ENCODE data around the gene ST3GAL3.
"Not testable (repeated sequence)": the region's sequence is repeated elsewhere in the genome, so short reads cannot be mapped to it uniquely, and the experiment has no call there.

The ST3GAL3 gene

DNA sequence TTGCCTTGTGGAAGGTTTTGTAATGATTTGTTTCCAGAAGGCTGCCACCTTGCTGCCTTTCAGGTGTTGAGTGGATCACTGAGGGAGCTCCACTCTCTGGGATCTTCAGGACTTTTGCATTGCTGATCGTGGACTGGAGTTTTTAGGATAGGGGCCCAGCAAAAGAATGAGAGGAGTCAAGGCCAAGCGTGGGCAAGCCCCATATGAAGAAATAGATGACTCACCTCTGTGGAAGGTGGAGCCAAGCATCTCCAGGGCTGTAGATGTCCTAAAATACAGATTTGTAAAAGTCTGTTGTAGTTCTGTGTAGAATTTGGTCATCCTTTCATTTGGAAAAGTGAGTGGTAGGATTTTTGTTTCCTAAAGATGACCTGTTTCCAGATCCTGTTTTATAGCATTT, 67.0 kb downstream of the ST3GAL3 start:
- TF ChIP-seq POLR2A (IDR thresholded peaks at IDR 0.05; ENCODE audit: extremely low read depth, insufficient read length): no peak
- TF ChIP-seq, protein P1, sequence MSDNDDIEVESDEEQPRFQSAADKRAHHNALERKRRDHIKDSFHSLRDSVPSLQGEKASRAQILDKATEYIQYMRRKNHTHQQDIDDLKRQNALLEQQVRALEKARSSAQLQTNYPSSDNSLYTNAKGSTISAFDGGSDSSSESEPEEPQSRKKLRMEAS (IDR thresholded peaks at IDR 0.05; ENCODE audit: low read depth, low read length): no peak
- TF ChIP-seq, protein P2, sequence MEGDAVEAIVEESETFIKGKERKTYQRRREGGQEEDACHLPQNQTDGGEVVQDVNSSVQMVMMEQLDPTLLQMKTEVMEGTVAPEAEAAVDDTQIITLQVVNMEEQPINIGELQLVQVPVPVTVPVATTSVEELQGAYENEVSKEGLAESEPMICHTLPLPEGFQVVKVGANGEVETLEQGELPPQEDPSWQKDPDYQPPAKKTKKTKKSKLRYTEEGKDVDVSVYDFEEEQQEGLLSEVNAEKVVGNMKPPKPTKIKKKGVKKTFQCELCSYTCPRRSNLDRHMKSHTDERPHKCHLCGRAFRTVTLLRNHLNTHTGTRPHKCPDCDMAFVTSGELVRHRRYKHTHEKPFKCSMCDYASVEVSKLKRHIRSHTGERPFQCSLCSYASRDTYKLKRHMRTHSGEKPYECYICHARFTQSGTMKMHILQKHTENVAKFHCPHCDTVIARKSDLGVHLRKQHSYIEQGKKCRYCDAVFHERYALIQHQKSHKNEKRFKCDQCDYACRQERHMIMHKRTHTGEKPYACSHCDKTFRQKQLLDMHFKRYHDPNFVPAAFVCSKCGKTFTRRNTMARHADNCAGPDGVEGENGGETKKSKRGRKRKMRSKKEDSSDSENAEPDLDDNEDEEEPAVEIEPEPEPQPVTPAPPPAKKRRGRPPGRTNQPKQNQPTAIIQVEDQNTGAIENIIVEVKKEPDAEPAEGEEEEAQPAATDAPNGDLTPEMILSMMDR (IDR thresholded peaks at IDR 0.05; ENCODE audit: low read depth, low read length): no peak
- TF ChIP-seq MYC (IDR thresholded peaks at IDR 0.05; ENCODE audit: low read depth, low read length): no peak
- peak; percentile 72 for DNase-seq (ENCODE audit: low read depth)
- no peak overlapping the region for H3K4me3 ChIP-seq (ENCODE audit: low read depth, low read length)

DNA sequence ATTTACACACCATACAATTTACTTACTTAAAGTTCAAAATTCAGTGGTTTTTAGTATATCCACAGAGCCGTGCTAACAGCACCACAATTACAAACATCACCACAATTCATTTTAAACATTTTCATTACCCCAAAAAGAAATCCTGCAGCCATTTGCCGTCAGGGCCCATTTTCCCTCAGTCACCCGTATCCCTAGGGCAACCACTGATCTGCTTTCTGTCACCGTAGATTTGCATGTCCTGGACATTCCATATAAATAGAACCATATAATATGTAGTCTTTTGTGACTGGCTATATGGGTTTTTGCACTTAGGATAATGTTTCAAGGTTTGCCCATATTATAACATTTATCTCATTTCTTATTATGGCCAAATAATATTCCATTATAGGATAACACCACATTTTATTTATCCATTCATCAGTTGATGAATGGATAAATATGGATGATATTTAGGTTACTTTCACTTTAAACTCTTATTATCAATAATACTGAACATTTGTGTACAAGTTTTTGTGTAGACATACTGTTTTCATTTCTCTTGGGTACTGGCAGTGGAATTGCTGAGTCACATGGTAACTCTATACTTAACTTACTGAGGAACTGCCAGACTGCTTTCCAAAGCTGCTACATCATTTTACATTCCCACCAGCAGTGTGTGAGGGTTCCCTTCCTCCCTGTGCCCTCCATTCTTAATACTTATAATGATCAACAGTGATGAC, 68.9 kb downstream of the ST3GAL3 start:
- H3K4me3 ChIP-seq (ENCODE audit: low read depth, low read length): no peak overlapping the region
- DNase-seq (ENCODE audit: low read depth): peak; percentile 72
- TF ChIP-seq MYC (IDR thresholded peaks at IDR 0.05; ENCODE audit: low read depth, low read length): no peak
- TF ChIP-seq, protein P2 (IDR thresholded peaks at IDR 0.05; ENCODE audit: low read depth, low read length): no peak
- TF ChIP-seq POLR2A (IDR thresholded peaks at IDR 0.05; ENCODE audit: extremely low read depth, insufficient read length): no peak
- TF ChIP-seq, protein P1 (IDR thresholded peaks at IDR 0.05; ENCODE audit: low read depth, low read length): no peak

DNA sequence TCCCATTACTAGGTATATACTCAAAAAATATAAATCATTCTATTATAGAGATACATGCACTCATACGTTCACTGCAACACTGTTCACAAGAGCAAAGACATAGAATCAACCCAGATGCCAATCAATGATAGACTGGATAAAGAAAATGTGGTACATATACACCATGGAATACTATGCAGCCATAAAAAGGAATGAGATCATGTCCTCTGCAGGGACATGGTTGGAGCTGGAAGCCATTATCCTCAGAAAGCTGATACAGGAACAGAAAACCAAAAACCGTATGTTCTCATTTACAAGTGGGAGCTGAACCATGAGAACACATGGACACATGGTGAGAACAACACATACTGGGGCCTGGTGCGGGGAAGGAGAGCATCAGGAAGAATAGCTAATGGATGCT, 70.6 kb downstream of the ST3GAL3 start:
- not testable (repeated sequence) for DNase-seq (ENCODE audit: low read depth); H3K4me3 ChIP-seq (ENCODE audit: low read depth, low read length)

DNA sequence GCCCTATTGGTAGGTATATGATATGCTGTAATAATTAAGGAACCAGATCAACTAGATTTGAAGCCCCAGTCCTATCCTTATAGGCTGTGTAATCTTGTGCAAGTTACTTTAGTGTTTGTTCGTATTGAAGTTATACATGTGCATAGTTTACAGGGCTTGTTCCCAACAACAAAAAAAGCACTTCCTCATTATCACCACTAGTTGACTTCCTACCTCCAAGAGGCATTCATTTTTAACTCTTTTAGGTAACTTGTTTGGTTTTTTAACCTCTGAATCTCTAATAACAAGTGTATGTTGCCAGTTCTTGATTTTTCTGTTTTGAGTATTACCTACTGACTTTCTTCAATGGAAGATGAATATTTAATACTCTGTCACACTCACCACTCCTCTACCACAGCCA, 71.9 kb downstream of the ST3GAL3 start:
- DNase-seq (ENCODE audit: low read depth): peak; percentile 58
- no peak overlapping the region for H3K4me3 ChIP-seq (ENCODE audit: low read depth, low read length)
- no peak for TF ChIP-seq POLR2A (IDR thresholded peaks at IDR 0.05; ENCODE audit: extremely low read depth, insufficient read length)
- TF ChIP-seq, protein P1 (IDR thresholded peaks at IDR 0.05; ENCODE audit: low read depth, low read length): no peak
- TF ChIP-seq MYC (IDR thresholded peaks at IDR 0.05; ENCODE audit: low read depth, low read length): no peak
- TF ChIP-seq, protein P2 (IDR thresholded peaks at IDR 0.05; ENCODE audit: low read depth, low read length): no peak

DNA sequence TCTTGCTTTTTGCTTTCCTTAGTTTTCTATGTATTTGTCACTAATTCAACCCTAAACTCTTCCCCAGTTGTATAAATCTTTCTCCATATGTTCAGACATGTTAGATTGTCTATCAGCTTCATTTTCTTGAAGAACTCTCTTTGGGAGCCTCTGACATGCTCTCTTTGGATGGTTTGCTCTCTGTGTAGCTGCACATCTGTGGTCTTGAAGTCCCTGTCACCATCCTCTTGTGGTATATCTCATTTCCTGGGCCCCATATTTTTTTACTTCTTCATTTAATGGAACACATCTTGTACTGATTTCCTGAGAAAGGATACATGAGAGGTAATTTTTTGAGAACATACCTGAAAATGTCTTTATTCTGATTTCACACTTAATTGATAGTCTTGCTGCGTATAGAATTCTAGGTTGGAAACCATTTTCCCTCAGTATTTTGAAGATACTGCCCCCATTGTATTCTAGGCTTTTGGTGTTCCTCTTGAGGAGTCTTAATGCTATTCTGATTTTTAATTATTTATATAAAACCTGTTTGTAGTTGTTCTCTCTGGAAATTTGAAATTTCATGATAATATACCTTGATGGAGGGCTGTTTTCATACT, 72.6 kb downstream of the ST3GAL3 start:
- no peak for TF ChIP-seq MYC (IDR thresholded peaks at IDR 0.05; ENCODE audit: low read depth, low read length)
- H3K4me3 ChIP-seq (ENCODE audit: low read depth, low read length): peak overlapping the region; percentile 3
- peak; percentile 79 for DNase-seq (ENCODE audit: low read depth)

DNA sequence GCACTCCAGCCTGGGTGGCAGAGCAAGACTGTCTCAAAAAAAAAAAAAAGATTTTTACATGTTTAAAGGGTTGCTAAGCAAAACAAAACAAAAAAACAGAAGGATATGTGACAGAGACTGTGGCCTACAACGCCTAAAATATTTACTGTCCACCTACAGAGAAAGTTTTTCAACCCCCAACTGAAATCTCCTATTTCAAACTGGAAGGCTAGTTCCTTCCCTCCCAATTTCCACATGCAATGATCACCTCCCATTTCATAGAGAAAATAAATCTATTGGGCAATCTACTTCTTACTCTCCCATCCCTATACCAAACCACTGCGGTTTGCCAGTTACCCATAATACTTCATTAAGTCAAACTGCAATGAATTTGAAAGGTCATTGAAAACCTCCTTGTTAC, 74.2 kb downstream of the ST3GAL3 start:
- TF ChIP-seq POLR2A (IDR thresholded peaks at IDR 0.05; ENCODE audit: extremely low read depth, insufficient read length): no peak
- TF ChIP-seq, protein P2 (IDR thresholded peaks at IDR 0.05; ENCODE audit: low read depth, low read length): no peak
- TF ChIP-seq, protein P1 (IDR thresholded peaks at IDR 0.05; ENCODE audit: low read depth, low read length): peak; percentile 56; the same call in 1 of the 2 replicates
- 0 out of 2 replicates have a peak, but pooled peaks have one; percentile 38 for TF ChIP-seq MYC (IDR thresholded peaks at IDR 0.05; ENCODE audit: low read depth, low read length)
- peak; percentile 89 for DNase-seq (ENCODE audit: low read depth)
- H3K4me3 ChIP-seq (ENCODE audit: low read depth, low read length): no peak overlapping the region

All from NB4 (cell line).